GM21528 (cell line): ENCODE results near the gene B4GALT3.

ENCODE experiments used
- ATAC-seq: cut with Tn5 transposase; IDR thresholded peaks from one replicate; pipeline ENCODE4 v1.9.1; 2021; ENCODE audit warnings: mild to moderate bottlenecking, moderate library complexity; ENCODE audit not compliant: unreplicated experiment, low FRiP score

Gene B4GALT3

GRCh38 chr1:161189036-161189435, 11.7 kb upstream of the B4GALT3 start:
- ATAC-seq, result no peak

- no peak for ATAC-seq
Observed at GRCh38 chr1:161188381-161188780, 11.1 kb upstream of the B4GALT3 start.

DNA sequence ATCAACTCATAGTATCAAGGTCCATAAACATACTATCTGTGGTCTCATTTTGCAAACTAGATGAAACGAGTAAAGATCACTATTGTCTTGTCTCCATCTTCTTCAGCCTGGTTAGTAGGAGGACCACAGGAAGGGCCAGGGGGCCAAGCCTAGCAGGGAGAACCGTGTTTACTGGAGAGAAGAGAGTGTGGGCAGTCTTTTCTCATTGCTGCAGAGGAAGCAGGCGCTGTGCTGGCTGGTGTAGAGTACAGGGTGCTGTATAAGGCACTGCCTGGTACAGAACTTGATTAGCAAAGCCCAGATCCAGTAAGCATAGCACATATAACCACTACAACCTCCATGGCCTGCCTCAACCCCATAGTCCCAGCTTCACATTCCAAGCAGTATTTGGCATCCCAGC, 10.0 kb upstream of the B4GALT3 start:
- no peak for ATAC-seq

GRCh38 chr1:161185732-161186311, 8.5 kb upstream of the B4GALT3 start:
- peak; percentile 27 for ATAC-seq

GRCh38 chr1:161185282-161185682, 8.0 kb upstream of the B4GALT3 start:
- ATAC-seq, result peak; percentile 52

- no peak for ATAC-seq
Observed at GRCh38 chr1:161182214-161182613, 4.9 kb upstream of the B4GALT3 start.

GRCh38 chr1:161180639-161181038, 3.3 kb upstream of the B4GALT3 start:
- no peak for ATAC-seq

GRCh38 chr1:161179698-161180097, 2.4 kb upstream of the B4GALT3 start:
- no peak for ATAC-seq

- no peak for ATAC-seq
Observed at GRCh38 chr1:161177936-161178244, 583 bp upstream of the B4GALT3 start.

DNA sequence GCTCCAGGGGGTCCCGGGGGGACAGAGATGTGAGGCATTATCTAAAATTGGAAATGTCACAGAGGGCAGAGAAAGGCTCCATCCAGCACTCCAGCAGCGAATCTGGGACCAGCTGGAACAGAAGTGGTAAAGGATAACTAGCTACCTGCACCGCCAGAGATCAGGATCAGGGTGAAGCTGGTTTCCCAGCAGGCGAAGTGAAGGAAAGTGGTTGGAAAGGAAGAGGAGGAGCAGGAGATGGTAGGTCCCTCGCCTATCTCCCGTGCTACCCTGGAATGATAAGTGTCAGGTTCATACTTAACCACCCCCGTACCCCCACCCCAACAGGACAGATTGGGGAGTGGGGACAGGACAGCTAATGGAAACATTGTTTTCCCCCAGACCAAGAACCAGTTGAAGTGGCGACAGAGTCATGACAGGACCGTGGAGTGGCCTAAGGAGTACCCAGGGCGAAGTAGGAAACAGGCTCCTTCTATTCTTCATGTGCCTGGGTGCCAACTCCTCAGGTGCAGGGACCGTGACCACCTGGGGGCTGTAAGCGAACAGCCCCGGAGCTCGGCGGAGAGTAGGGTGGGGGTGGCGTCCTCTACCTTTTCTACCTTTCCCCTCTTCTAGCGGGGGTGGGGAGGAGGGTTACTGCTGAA, 717 bp downstream of the B4GALT3 start:
- no peak for ATAC-seq

DNA sequence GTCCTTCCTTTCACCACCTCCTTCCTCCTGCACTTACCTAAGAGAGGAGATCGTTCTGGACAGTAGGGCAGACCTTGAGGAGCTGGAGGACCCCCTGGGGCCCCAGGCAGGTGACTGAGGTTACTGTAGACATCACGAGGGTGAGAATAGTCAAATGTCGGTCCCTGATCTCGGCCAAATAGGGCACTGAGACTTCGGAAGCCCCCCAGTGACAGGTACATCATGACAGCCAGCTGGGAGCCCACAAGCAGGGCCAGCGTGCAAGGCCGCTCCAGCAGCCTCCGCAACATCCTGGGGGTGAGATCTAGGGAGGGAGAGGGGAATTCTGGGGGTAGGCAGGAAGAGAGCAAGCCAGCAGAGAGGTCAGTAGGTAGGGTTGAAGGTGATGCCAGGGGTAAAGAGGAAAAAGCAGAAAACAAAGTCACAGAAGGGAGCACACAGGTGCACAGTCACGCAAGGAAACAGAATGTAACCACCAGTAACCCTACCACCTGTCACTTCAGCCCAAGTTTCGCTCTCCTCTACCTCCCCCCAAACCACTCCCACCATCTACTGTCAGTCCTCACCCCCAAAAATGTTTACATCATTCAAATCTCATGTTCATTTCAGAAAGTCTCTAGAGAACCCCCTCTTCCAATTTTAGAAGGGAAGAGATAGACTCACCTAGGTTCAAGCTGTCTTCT, 1.4 kb downstream of the B4GALT3 start:
- no peak for ATAC-seq

DNA sequence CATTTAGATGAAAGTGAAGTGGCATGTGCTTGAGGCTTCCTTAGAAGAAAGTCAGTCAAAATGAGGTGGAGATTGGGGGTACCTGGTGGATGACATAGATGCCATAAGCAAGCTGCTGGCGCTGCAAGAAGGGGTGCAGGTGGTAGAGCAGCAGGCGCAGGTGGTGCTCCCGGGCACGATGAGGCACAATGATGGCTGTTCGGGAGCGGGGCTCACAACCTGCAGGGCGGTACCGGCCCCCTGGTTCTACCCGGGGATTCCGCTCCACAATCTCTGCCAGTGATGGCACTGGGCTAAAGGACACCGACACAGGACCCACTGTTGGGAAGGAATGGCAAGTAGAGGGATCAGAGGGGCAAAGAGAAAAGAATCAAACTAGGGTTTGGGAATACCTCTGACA, 2.4 kb downstream of the B4GALT3 start:
- no peak for ATAC-seq

DNA sequence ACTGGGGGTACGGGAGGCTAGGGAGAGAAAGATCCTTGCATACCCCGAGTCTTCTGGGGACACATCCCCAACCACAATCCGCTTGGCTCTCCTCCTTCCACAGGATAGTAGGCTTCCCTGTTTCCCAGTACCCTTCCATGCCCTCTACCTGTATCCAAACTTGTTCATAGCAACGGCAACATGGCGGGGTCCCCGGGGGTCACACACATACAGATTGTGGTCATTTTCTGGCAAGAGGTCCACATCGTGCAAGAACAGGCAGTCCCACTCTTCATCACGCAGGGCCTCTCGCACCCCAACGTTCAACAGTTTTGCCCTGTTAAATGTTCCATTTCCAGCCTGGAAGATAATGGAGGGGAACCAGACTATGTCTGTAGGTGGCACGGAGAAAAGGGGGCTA, 3.6 kb downstream of the B4GALT3 start:
- no peak for ATAC-seq

DNA sequence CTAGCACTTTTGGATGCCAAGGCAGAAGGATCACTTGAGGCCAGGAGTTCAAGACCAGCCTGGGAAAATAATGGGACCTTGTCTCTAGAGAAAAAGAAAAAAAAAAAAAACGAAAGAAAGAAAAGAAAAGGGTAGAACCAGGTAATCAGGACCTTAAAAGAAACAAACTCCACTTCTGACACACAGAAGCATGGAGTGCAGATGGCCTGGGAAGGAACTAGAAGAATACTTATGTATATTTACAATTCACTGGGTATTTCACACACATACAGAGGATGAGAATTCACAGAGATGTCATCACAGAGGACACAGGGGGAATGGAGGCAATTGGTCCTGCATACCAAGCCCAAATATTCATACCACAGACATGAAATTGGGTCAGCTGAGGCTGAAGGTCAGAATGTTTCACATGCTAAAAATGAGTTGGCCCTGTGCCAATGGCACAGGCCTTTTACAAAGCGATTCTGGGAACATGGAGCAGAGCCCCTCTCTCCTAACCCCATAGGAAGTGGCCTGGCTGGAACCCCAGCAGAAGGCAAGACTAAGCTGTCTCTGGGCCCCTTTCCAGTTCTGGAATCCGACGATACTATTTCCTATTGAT, 4.4 kb downstream of the B4GALT3 start:
- no peak for ATAC-seq

GRCh38 chr1:161172349-161172748, 5.0 kb downstream of the B4GALT3 start:
- no peak for ATAC-seq

GRCh38 chr1:161171696-161172095, 5.6 kb downstream of the B4GALT3 start:
- ATAC-seq, result no peak

DNA sequence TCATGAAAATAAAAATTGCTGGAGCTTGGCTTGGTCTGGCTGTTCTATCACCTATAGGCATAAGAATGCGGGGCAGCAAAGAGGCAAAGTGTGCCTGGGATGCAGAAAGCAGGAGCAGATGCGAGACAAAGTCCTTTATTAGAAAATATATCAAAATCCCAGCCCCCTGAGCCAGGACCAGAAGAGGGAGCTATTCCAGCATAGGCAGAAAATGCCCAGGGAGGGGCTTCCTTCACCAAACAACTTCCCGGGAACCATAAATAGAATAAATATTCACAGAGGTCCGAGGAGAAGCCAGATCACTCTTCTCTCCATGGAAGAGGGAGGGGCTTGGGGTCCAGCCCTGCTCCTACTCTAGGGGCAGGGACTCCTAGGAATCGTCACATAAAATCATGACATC, 6.1 kb downstream of the B4GALT3 start:
- ATAC-seq, result no peak

DNA sequence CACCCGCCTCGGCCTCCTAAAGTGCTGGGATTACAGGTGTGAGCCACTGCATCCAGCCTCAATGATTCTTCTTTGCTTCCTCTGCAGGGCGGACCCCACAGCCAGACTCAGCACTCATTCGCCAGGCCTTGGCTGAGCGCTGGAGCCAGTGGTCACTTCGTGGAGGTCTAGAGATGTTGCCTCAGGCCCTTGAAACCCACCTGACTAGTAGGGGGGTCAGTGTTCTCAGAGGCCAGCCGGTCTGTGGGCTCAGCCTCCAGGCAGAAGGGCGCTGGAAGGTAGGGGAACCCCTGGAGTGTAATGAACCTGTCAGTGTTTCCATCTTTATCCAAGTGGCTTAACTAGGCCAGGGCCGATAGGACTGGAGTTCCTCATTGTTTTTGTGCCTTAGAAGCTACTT, 8.4 kb downstream of the B4GALT3 start:
- no peak for ATAC-seq

- peak; percentile 9 for ATAC-seq
Observed at GRCh38 chr1:161166669-161167548, 10.4 kb downstream of the B4GALT3 start.

GRCh38 chr1:161165742-161166668, 11.3 kb downstream of the B4GALT3 start, which contains the start of gene PPOX:
PPOX (plus strand) TSS chr1:161166426; CDS start chr1:161166848, 422 bp downstream.
- peak; percentile 89 for ATAC-seq
